H1 (cell line): ENCODE results near the gene KRT12. TPM values are rescaled to one million over a fixed set of nuclear protein-coding genes. Genes with fewer than 3 reads are reported as not detected.

ENCODE experiments used
- CTCF ChIA-PET: fragments of 300-600 bp; sonication (Branson Sonifier 250); formaldehyde crosslinking; loops from one replicate; lab custom pipeline; 2021; ENCODE audit not compliant: partially characterized antibody; lab: Charles Lee
- POLR2A ChIA-PET: fragments of 300-600 bp; sonication (Branson Sonifier 250); formaldehyde crosslinking; loops from one replicate; lab custom pipeline; 2021; ENCODE audit warnings: inconsistent platforms; ENCODE audit not compliant: partially characterized antibody; lab: Charles Lee
- DNase-seq, 2 experiments: peaks; one replicate each; pipeline versions ENCODE4 v3.0.0 to v3.0.0-alpha.2; 2010 to 2022; ENCODE audit warnings: low spot score in 2 of 2, low read depth in 1 of 2, mixed read lengths in 1 of 2
- FAIRE-seq: peaks from 2 replicates; lab custom pipeline; 2011; peaks lifted over from hg19 to GRCh38; lab: Jason Lieb, UNC
- H2AFZ ChIP-seq: 2 replicates; pipeline ENCODE4 v1.8.1; 2012; ENCODE audit warnings: low read length, inconsistent platforms
- H2AK5ac ChIP-seq: 2 replicates; pipeline ENCODE4 v1.6.1; 2013; ENCODE audit warnings: low read depth, low read length
- H2BK120ac ChIP-seq: replicated peaks from 2 replicates; pipeline ENCODE3; 2013; ENCODE audit warnings: low read depth, low read length, inconsistent platforms
- H2BK12ac ChIP-seq: 2 replicates; pipeline ENCODE4 v1.6.1; 2013; ENCODE audit warnings: low read depth, low read length
- H2BK15ac ChIP-seq: 2 replicates; pipeline ENCODE4 v1.6.1; 2013; ENCODE audit warnings: low read length
- H2BK20ac ChIP-seq: 2 replicates; pipeline ENCODE4 v1.6.1; 2013; ENCODE audit warnings: low read length
- H2BK5ac ChIP-seq: 2 replicates; pipeline ENCODE4 v1.6.1; 2013; ENCODE audit warnings: low read depth, low read length
- H3K14ac ChIP-seq: 2 replicates; pipeline ENCODE4 v1.6.1; 2013; ENCODE audit warnings: inconsistent platforms; ENCODE audit not compliant: insufficient read length
- H3K18ac ChIP-seq: 2 replicates; pipeline ENCODE4 v1.6.1; 2013; ENCODE audit warnings: low read length; ENCODE audit errors: extremely low read depth
- H3K23ac ChIP-seq: 2 replicates; pipeline ENCODE4 v1.6.1; 2013; ENCODE audit warnings: inconsistent platforms; ENCODE audit not compliant: insufficient read length
- H3K23me2 ChIP-seq: 2 replicates; pipeline ENCODE4 v1.6.1; 2013; ENCODE audit warnings: low read depth, low read length
- H3K27ac ChIP-seq: 2 replicates; pipeline ENCODE4 v1.6.1; 2011; ENCODE audit warnings: low read depth, low read length, inconsistent platforms
- H3K27me3 ChIP-seq, 4 experiments: replicated peaks in 1 of 4; 1 replicate in 1 of 4; 2 replicates in 3 of 4; pipeline versions ENCODE4 v1.6.1 to v1.8.1; 2011 to 2013; ENCODE audit warnings: low read length in 3 of 4, mild to moderate bottlenecking in 3 of 4, inconsistent platforms in 2 of 4, mixed read lengths in 2 of 4, moderate library complexity in 1 of 4; ENCODE audit not compliant: control insufficient read depth in 3 of 4, insufficient read depth in 3 of 4; ENCODE audit errors: extremely low read depth in 1 of 4
- H3K36me3 ChIP-seq, 4 experiments: 2 replicates each; pipeline versions ENCODE4 v1.6.1 to v1.8.1; 2011 to 2013; ENCODE audit warnings: mild to moderate bottlenecking in 4 of 4, low read length in 3 of 4, moderate library complexity in 2 of 4, control low read depth in 1 of 4, inconsistent platforms in 1 of 4; ENCODE audit not compliant: insufficient read depth in 4 of 4, control insufficient read depth in 2 of 4
- H3K4ac ChIP-seq: replicated peaks from 2 replicates; pipeline ENCODE3; 2013; ENCODE audit warnings: low read length, low read depth, mixed read lengths, inconsistent platforms; ENCODE audit not compliant: insufficient read length
- H3K4me1 ChIP-seq, 4 experiments: replicated peaks in 1 of 4; 1 replicate in 1 of 4; 2 replicates in 3 of 4; pipeline versions ENCODE4 v1.6.1 to v1.8.1; 2011 to 2013; ENCODE audit warnings: low read length in 3 of 4, inconsistent platforms in 2 of 4, mixed read lengths in 1 of 4; ENCODE audit not compliant: insufficient read depth in 4 of 4, control insufficient read depth in 3 of 4
- H3K4me2 ChIP-seq, 2 experiments: 2 replicates each; pipeline versions ENCODE4 v1.6.1 to v1.8.1; 2011 to 2013; ENCODE audit warnings: low read depth in 2 of 2, low read length in 2 of 2, control low read depth in 1 of 2, inconsistent platforms in 1 of 2, mild to moderate bottlenecking in 1 of 2; ENCODE audit not compliant: insufficient read depth in 1 of 2
- H3K4me3 ChIP-seq, 4 experiments: fragments of 200-600, 300-600 bp in 1 of 4; sonication (generic), shearing (Covaris generic), sonication (Bioruptor Twin) in 1 of 4; 2 replicates each; pipeline versions ENCODE4 v1.5.1 to v1.8.1; 2011 to 2016; ENCODE audit warnings: low read length in 4 of 4, low read depth in 3 of 4, control low read depth in 2 of 4, inconsistent platforms in 2 of 4, mild to moderate bottlenecking in 2 of 4, mixed read lengths in 1 of 4, moderate library complexity in 1 of 4; ENCODE audit not compliant: insufficient read depth in 2 of 4; ENCODE audit errors: extremely low read depth in 1 of 4
- H3K56ac ChIP-seq: replicated peaks from 2 replicates; pipeline ENCODE3; 2013; ENCODE audit warnings: low read depth, mild to moderate bottlenecking, mixed read lengths, low read length, inconsistent platforms; ENCODE audit not compliant: insufficient read length
- H3K79me1 ChIP-seq: 2 replicates; pipeline ENCODE4 v1.6.1; 2013; ENCODE audit warnings: low read depth, low read length, control low read depth
- H3K79me2 ChIP-seq, 2 experiments: 2 replicates each; pipeline versions ENCODE4 v1.6.1 to v1.8.1; 2012 to 2013; ENCODE audit warnings: low read length in 2 of 2, mild to moderate bottlenecking in 2 of 2, inconsistent platforms in 1 of 2; ENCODE audit not compliant: insufficient read depth in 2 of 2, control insufficient read depth in 1 of 2
- H3K9ac ChIP-seq, 4 experiments: replicated peaks in 1 of 4; 1 replicate in 1 of 4; 2 replicates in 3 of 4; pipeline versions ENCODE4 v1.6.1 to v1.8.1; 2011 to 2013; ENCODE audit warnings: low read depth in 3 of 4, low read length in 3 of 4, control low read depth in 2 of 4, mild to moderate bottlenecking in 2 of 4, moderate library complexity in 2 of 4, inconsistent platforms in 1 of 4; ENCODE audit errors: extremely low read depth in 1 of 4
- H3K9me3 ChIP-seq, 2 experiments: 2 replicates each; pipeline versions ENCODE4 v1.6.1 to v1.8.1; 2012 to 2013; ENCODE audit warnings: mild to moderate bottlenecking in 2 of 2, moderate library complexity in 2 of 2, control low read depth in 1 of 2, inconsistent platforms in 1 of 2, low read depth in 1 of 2, low read length in 1 of 2, mixed read lengths in 1 of 2; ENCODE audit not compliant: insufficient read depth in 2 of 2
- H4K20me1 ChIP-seq, 2 experiments: replicated peaks in 1 of 2; 2 replicates each; pipeline versions ENCODE3 to v1.8.1; 2011 to 2013; ENCODE audit warnings: inconsistent platforms in 2 of 2, low read length in 2 of 2, mild to moderate bottlenecking in 1 of 2; ENCODE audit not compliant: insufficient read depth in 2 of 2, control insufficient read depth in 1 of 2
- H4K5ac ChIP-seq: 2 replicates; pipeline ENCODE4 v1.6.1; 2013; ENCODE audit warnings: low read length, low read depth, mixed read lengths, inconsistent platforms; ENCODE audit not compliant: insufficient read length
- H4K8ac ChIP-seq: 2 replicates; pipeline ENCODE4 v1.8.0; 2013; ENCODE audit warnings: mild to moderate bottlenecking, moderate library complexity, low read length, inconsistent platforms; ENCODE audit not compliant: insufficient read depth; ENCODE audit errors: extremely low read depth
- H4K91ac ChIP-seq: replicated peaks from 2 replicates; pipeline ENCODE3; 2013; ENCODE audit warnings: low read length, mixed read lengths, inconsistent platforms; ENCODE audit not compliant: insufficient read length
- EP300 ChIP-seq, 2 experiments: IDR thresholded peaks; 1 replicate in 1 of 2; 2 replicates in 1 of 2; pipeline ENCODE4 v1.6.1; 2011 to 2012; ENCODE audit warnings: low read depth in 2 of 2, low read length in 2 of 2, mild to moderate bottlenecking in 2 of 2, borderline replicate concordance in 1 of 2, inconsistent platforms in 1 of 2, moderate library complexity in 1 of 2
- POLR2AphosphoS5 ChIP-seq: IDR thresholded peaks from 2 replicates; pipeline ENCODE4 v1.6.1; 2011; ENCODE audit warnings: low read depth, low read length
- WGBS, 2 experiments: shearing (Covaris generic) in 1 of 2; methylation state at CpG; one replicate each; pipeline versions ENCODE4 v1.1.6 to v1.1.7; 2013 to 2015; ENCODE audit warnings: low lambda C conversion rate in 2 of 2, mixed read lengths in 2 of 2, inconsistent platforms in 1 of 2, low coverage in 1 of 2, missing lambda C conversion rate in 1 of 2; ENCODE audit not compliant: insufficient replicate concordance in 2 of 2, insufficient coverage in 1 of 2, insufficient read length in 1 of 2; ENCODE audit errors: extremely low coverage in 1 of 2, missing lambda C conversion rate in 1 of 2; 5-methylcytosine and 5-hydroxymethylcytosine counted together
- polyA plus RNA-seq, 7 experiments: library from polyadenylated mRNA; depleted of rRNA in 3 of 7; stranded (reverse) in 5 of 7; unstranded in 2 of 7; fragments of >200 nt in 5 of 7; fragments of 200-250 nt in 2 of 7; gene quantifications; 1 replicate in 5 of 7; 2 replicates in 1 of 7; 4 replicates in 1 of 7; pipeline versions ENCODE4 v1.2.1 to v1.2.3, GENCODE V29; 2011 to 2013; ENCODE audit warnings: missing spikeins in 2 of 7, mixed read lengths in 2 of 7
- total RNA-seq: library from RNA; stranded (reverse); fragmentation: NEBNext Ultra II Directional; extraction: Animal tissue kit (Norgen Biotek cat#: 25700); gene quantifications from 2 replicates; pipeline ENCODE4 v1.2.1, GENCODE V29; 2021

Gene KRT12
- total and polyA plus RNA-seq, 2 of the 8 experiments (the other 6 are each of a cell fraction or from before 2014, with no cell fraction given): not detected

GRCh38 chr17:40832840-40833239, 34.2 kb downstream of the KRT12 start:
- DNase-seq: no peak
- H3K79me2 ChIP-seq: no peaks in the 10 kb centered on the region
- H4K20me1 ChIP-seq: peaks cover 0 to 2% of the 10 kb centered on the region in 2 experiments
- H3K27me3 ChIP-seq: peaks cover 3 to 27% (median 9%) of the 10 kb centered on the region in 4 experiments
- no peaks in the 10 kb centered on the region for H3K23me2 ChIP-seq
- CTCF ChIA-PET: interaction anchor here (0.6 to 1.5 kb wide), 5 partner anchors 15 to 830 kb away, joined by 3 read pairs; no protein-coding TSS in a partner anchor
- peak overlapping the region in 1 of 2 experiments; percentile 28; a peak in 1 of 4 replicates for H3K4me2 ChIP-seq
- no peaks in the 10 kb centered on the region for H3K36me3 ChIP-seq
- H3K14ac ChIP-seq: no peak overlapping the region
- FAIRE-seq: peak; percentile 48
- WGBS, 2 experiments: 24% methylated on average over 3 of the region's 3 CpGs; no CpG with 5 or more reads in 1 of the 2 experiments
- TF ChIP-seq POLR2AphosphoS5 (0 out of 2 replicates have a peak, but pooled peaks have one; percentile 31), EP300 (IDR thresholded peaks at IDR 0.05; ENCODE audit: borderline replicate concordance in 1 of 2, low read depth in 2 of 2, low read length in 2 of 2) (no peak)
- no peak overlapping the region for H4K8ac ChIP-seq
- no peaks in the 10 kb centered on the region for H3K79me1 ChIP-seq
- H3K27ac ChIP-seq: no peak overlapping the region
- no peak overlapping the region for H3K9ac ChIP-seq
- no peak overlapping the region for H3K4ac ChIP-seq
- H3K18ac ChIP-seq: no peak overlapping the region
- H4K91ac ChIP-seq: no peak overlapping the region
- H3K56ac ChIP-seq: no peak overlapping the region
- H2BK20ac ChIP-seq: no peak overlapping the region
- H2AK5ac ChIP-seq: no peak overlapping the region
- no peak overlapping the region for H2BK120ac ChIP-seq
- H3K9me3 ChIP-seq: no peaks in the 10 kb centered on the region
- no peak overlapping the region for H2BK15ac ChIP-seq
- peaks cover 0 to 3% (median 0%) of the 10 kb centered on the region in 4 experiments; a peak in 1 of 7 replicates for H3K4me1 ChIP-seq
- H2BK12ac ChIP-seq: no peak overlapping the region
- no peak overlapping the region for H4K5ac ChIP-seq
- no peak overlapping the region for H2BK5ac ChIP-seq
- H3K23ac ChIP-seq: no peak overlapping the region
- POLR2A ChIA-PET: interaction anchor here (1.0 kb wide), 1 partner anchor 14 kb away, joined by 5 read pairs; no protein-coding TSS in a partner anchor
- H2AFZ ChIP-seq: no peak overlapping the region
- H3K4me3 ChIP-seq: no peak overlapping the region
